Epithelial cell of proximal tubule (primary cell): Measurements from ENCODE around the gene GPRIN3. TPM values are rescaled to one million over a fixed set of nuclear protein-coding genes. Genes with fewer than 3 reads are reported as not detected.
"Not testable (repeated sequence)": the region's sequence is repeated elsewhere in the genome, so short reads cannot be mapped to it uniquely, and the experiment has no call there.

ENCODE experiments used
- DNase-seq: peaks from one replicate; pipeline ENCODE4 v3.0.0-alpha.2; 2011; ENCODE audit warnings: low read depth
- H3K4me3 ChIP-seq: 2 replicates; pipeline ENCODE4 v1.5.1; 2011; ENCODE audit warnings: low read depth, mild to moderate bottlenecking, low read length
- CTCF ChIP-seq: conservative IDR thresholded peaks from 2 replicates; pipeline ENCODE4 v1.5.1; 2012; ENCODE audit warnings: low read depth, mild to moderate bottlenecking, low read length
- total RNA-seq: library from RNA; depleted of rRNA; stranded (reverse); fragments of >200 nt; gene quantifications from 2 replicates; pipeline ENCODE4 v1.2.3, GENCODE V29; 2015

GPRIN3 gene
- total RNA-seq, 1 donor from 2014 or later, result 2.0 TPM

GRCh38 chr4:89316211-89316610 is 8.6 kb upstream of the GPRIN3 start:
- TF ChIP-seq CTCF, result no peak
- DNase-seq, result no peak

GRCh38 chr4:89314291-89314690 is 6.7 kb upstream of the GPRIN3 start:
- TF ChIP-seq CTCF, result no peak
- no peak for DNase-seq

More at GRCh38 chr4:89316211-89316610, 8.6 kb upstream of the GPRIN3 start:
- no peak overlapping the region for H3K4me3 ChIP-seq

GRCh38 chr4:89312066-89312465 is 4.5 kb upstream of the GPRIN3 start:
- no peak for DNase-seq
- no peak overlapping the region for H3K4me3 ChIP-seq
- no peak for TF ChIP-seq CTCF

More at GRCh38 chr4:89314291-89314690, 6.7 kb upstream of the GPRIN3 start:
- H3K4me3 ChIP-seq, result no peak overlapping the region

- no peak for TF ChIP-seq CTCF
- DNase-seq, result no peak
- no peak overlapping the region for H3K4me3 ChIP-seq
These were observed 3.8 kb upstream of the GPRIN3 start for GRCh38 chr4:89311433-89311832.

GRCh38 chr4:89309154-89309553 is 1.6 kb upstream of the GPRIN3 start:
- H3K4me3 ChIP-seq, DNase-seq: not testable (repeated sequence)

- DNase-seq, result no peak
- TF ChIP-seq CTCF, result no peak
- peak overlapping the region; percentile 92 for H3K4me3 ChIP-seq
These were observed 531 bp upstream of the GPRIN3 start for GRCh38 chr4:89308161-89308500.

GRCh38 chr4:89307178-89307445 is 488 bp downstream of the GPRIN3 start:
- H3K4me3 ChIP-seq, result peak overlapping the region; percentile 92
- no peak for DNase-seq
- no peak for TF ChIP-seq CTCF
